H1 (cell line): ENCODE results near the gene NDUFA12.

Experiments
- EZH2 ChIP-seq: fragments of 200-600 bp; sonication (generic); IDR thresholded peaks from 2 replicates; pipeline ENCODE4 v1.7.1; 2012; ENCODE audit warnings: low read depth, mild to moderate bottlenecking, moderate library complexity, low read length, inconsistent platforms; ENCODE audit not compliant: severe bottlenecking
- HDAC2 ChIP-seq, 2 experiments: fragments of 300-600 bp in 1 of 2; sonication (generic) in 1 of 2; IDR thresholded peaks; 2 replicates each; pipeline ENCODE4 v1.6.1; 2011 to 2012; ENCODE audit warnings: low read depth in 2 of 2, low read length in 2 of 2, mild to moderate bottlenecking in 2 of 2, moderate library complexity in 2 of 2, borderline replicate concordance in 1 of 2, inconsistent platforms in 1 of 2
- HDAC6 ChIP-seq: IDR thresholded peaks from one replicate; pipeline ENCODE4 v1.7.1; 2012; ENCODE audit warnings: low read depth, mild to moderate bottlenecking, inconsistent platforms, low read length, moderate library complexity
- MAFK ChIP-seq: IDR thresholded peaks from 2 replicates; pipeline ENCODE4 v1.6.1; 2012; ENCODE audit warnings: low read depth, mild to moderate bottlenecking, improper control_type of control experiment, low read length
- RFX5 ChIP-seq: IDR thresholded peaks from 2 replicates; pipeline ENCODE4 v1.6.1; 2011; ENCODE audit warnings: low read depth, low read length, improper control_type of control experiment, borderline replicate concordance
- SIN3A ChIP-seq, 2 experiments: IDR thresholded peaks in 1 of 2; conservative IDR thresholded peaks in 1 of 2; 2 replicates each; pipeline ENCODE4 v1.6.1; 2011 to 2012; ENCODE audit warnings: low read length in 2 of 2, improper control_type of control experiment in 1 of 2, low read depth in 1 of 2, mild to moderate bottlenecking in 1 of 2
- SUZ12 ChIP-seq: fragments of 200-600 bp; sonication (generic); IDR thresholded peaks from 2 replicates; pipeline ENCODE4 v1.6.1; 2012; ENCODE audit warnings: mild to moderate bottlenecking, inconsistent platforms, low read length, moderate library complexity, mixed read lengths
- TAF1 ChIP-seq: IDR thresholded peaks from 2 replicates; pipeline ENCODE4 v1.6.1; 2011; ENCODE audit warnings: mild to moderate bottlenecking, low read depth, low read length
- TF ChIP-seq, protein P1 (sequence below), 3 experiments: IDR thresholded peaks; 1 replicate in 2 of 3; 2 replicates in 1 of 3; pipeline versions ENCODE4 v1.5.1 to v1.6.1; 2011; ENCODE audit warnings: low read length in 3 of 3, mild to moderate bottlenecking in 3 of 3, inconsistent platforms in 2 of 3, low read depth in 1 of 3, moderate library complexity in 1 of 3; ENCODE audit not compliant: insufficient read depth in 1 of 3; ENCODE audit errors: control extremely low read depth in 1 of 3

DNA sequence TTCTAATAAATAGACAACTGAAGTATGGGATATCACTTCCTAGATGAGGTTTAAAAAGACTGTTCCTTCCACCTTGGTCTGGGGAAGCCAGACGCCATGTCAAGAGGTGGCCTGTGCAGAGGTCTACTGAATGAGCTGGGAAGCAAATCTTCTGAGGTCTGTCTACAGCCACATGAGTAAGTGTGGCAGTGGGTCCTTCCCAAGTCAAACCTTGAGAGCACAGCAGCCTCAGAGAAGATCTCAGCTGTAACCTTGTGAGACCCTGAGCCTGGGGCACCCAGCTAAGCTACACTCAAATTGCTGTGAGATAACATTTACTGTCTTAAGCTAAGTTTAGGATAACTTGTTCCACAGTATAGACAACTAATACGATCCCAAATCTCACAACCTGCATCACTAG lies 20.2 kb downstream of the NDUFA12 start:
- TF ChIP-seq HDAC2 (IDR thresholded peaks at IDR 0.05; ENCODE audit: borderline replicate concordance in 1 of 2, low read depth in 2 of 2, low read length in 2 of 2): no peak
- TF ChIP-seq SIN3A (conservative IDR thresholded peaks at IDR 0.05 in 1 of 2, IDR thresholded peaks at IDR 0.05 in 1 of 2; ENCODE audit: low read depth in 1 of 2, low read length in 2 of 2): no peak
- TF ChIP-seq, protein P1, sequence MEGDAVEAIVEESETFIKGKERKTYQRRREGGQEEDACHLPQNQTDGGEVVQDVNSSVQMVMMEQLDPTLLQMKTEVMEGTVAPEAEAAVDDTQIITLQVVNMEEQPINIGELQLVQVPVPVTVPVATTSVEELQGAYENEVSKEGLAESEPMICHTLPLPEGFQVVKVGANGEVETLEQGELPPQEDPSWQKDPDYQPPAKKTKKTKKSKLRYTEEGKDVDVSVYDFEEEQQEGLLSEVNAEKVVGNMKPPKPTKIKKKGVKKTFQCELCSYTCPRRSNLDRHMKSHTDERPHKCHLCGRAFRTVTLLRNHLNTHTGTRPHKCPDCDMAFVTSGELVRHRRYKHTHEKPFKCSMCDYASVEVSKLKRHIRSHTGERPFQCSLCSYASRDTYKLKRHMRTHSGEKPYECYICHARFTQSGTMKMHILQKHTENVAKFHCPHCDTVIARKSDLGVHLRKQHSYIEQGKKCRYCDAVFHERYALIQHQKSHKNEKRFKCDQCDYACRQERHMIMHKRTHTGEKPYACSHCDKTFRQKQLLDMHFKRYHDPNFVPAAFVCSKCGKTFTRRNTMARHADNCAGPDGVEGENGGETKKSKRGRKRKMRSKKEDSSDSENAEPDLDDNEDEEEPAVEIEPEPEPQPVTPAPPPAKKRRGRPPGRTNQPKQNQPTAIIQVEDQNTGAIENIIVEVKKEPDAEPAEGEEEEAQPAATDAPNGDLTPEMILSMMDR (IDR thresholded peaks at IDR 0.05; ENCODE audit: control extremely low read depth in 1 of 3, insufficient read depth in 1 of 3, low read depth in 1 of 3, low read length in 3 of 3): no peak
- TF ChIP-seq EZH2: no peak
- no peak for TF ChIP-seq RFX5
- TF ChIP-seq TAF1: no peak
- TF ChIP-seq HDAC6: no peak
- no peak for TF ChIP-seq MAFK
- no peak for TF ChIP-seq SUZ12
